MG63 (cell line): ENCODE measurements around the gene TIAM1. TPM values are rescaled to one million over a fixed set of nuclear protein-coding genes. Genes with fewer than 3 reads are reported as not detected.

ENCODE experiments used
- DNase-seq: peaks from one replicate; pipeline ENCODE4 v3.0.0-alpha.2; 2020
- H3K27me3 ChIP-seq: fragments of 250-450 bp; sonication (Bioruptor Pico); 2 replicates; pipeline ENCODE4 v1.5.1; 2020; ENCODE audit warnings: mild to moderate bottlenecking, moderate library complexity
- H3K36me3 ChIP-seq: fragments of 250-450 bp; sonication (Bioruptor Pico); 2 replicates; pipeline ENCODE4 v1.5.1; 2020; ENCODE audit warnings: mild to moderate bottlenecking, moderate library complexity
- H3K4me3 ChIP-seq: fragments of 250-450 bp; sonication (Bioruptor Pico); 2 replicates; pipeline ENCODE4 v1.5.1; 2020; ENCODE audit warnings: mild to moderate bottlenecking, moderate library complexity
- H3K9me3 ChIP-seq: fragments of 250-450 bp; sonication (Bioruptor Pico); 2 replicates; pipeline ENCODE4 v1.5.1; 2020; ENCODE audit warnings: mild to moderate bottlenecking, moderate library complexity
- total RNA-seq: library from RNA; depleted of rRNA; stranded (reverse); fragments of >200 nt; shearing (Covaris generic); gene quantifications from 2 replicates; pipeline ENCODE4 v1.2.3, GENCODE V29; 2014; ENCODE audit warnings: low replicate concordance

TIAM1 gene
- total RNA-seq, 1 experiment from 2014 or later: 2.2 TPM

GRCh38 chr21:31222142-31222541, 121.9 kb downstream of the TIAM1 start:
- H3K36me3 ChIP-seq: no peaks in the 10 kb centered on the region
- H3K4me3 ChIP-seq: no peak overlapping the region
- H3K27me3 ChIP-seq: no peaks in the 10 kb centered on the region
- no peak for DNase-seq
- H3K9me3 ChIP-seq: no peaks in the 10 kb centered on the region

- no peak for DNase-seq
- Histone ChIP-seq H3K27me3 (no peaks in the 10 kb centered on the region), H3K9me3 (no peaks in the 10 kb centered on the region), H3K4me3 (no peak overlapping the region), H3K36me3 (no peaks in the 10 kb centered on the region)
Measured at GRCh38 chr21:31221043-31221442, 123.0 kb downstream of the TIAM1 start.

- Histone ChIP-seq H3K36me3 (no peaks in the 10 kb centered on the region), H3K9me3 (no peaks in the 10 kb centered on the region), H3K4me3 (no peak overlapping the region), H3K27me3 (no peaks in the 10 kb centered on the region)
- DNase-seq: peak; percentile 28
Measured at GRCh38 chr21:31220575-31220974, 123.5 kb downstream of the TIAM1 start.

- DNase-seq: peak; percentile 93
- no peak overlapping the region for H3K4me3 ChIP-seq
- no peaks in the 10 kb centered on the region for H3K36me3 ChIP-seq
- H3K27me3 ChIP-seq: no peaks in the 10 kb centered on the region
- H3K9me3 ChIP-seq: no peaks in the 10 kb centered on the region
Measured at GRCh38 chr21:31218830-31219608, 125.0 kb downstream of the TIAM1 start.

- no peaks in the 10 kb centered on the region for H3K9me3 ChIP-seq
- no peak for DNase-seq
- H3K4me3 ChIP-seq: no peak overlapping the region
- H3K36me3 ChIP-seq: no peaks in the 10 kb centered on the region
- H3K27me3 ChIP-seq: no peaks in the 10 kb centered on the region
Measured at GRCh38 chr21:31216206-31216605, 127.9 kb downstream of the TIAM1 start.

GRCh38 chr21:31213787-31214186, 130.3 kb downstream of the TIAM1 start:
- H3K9me3 ChIP-seq: no peaks in the 10 kb centered on the region
- H3K27me3 ChIP-seq: no peaks in the 10 kb centered on the region
- no peak overlapping the region for H3K4me3 ChIP-seq
- no peak for DNase-seq
- no peaks in the 10 kb centered on the region for H3K36me3 ChIP-seq

- DNase-seq: no peak
- H3K9me3 ChIP-seq: no peaks in the 10 kb centered on the region
- H3K36me3 ChIP-seq: no peaks in the 10 kb centered on the region
- no peak overlapping the region for H3K4me3 ChIP-seq
- no peaks in the 10 kb centered on the region for H3K27me3 ChIP-seq
Measured at GRCh38 chr21:31211836-31212235, 132.2 kb downstream of the TIAM1 start.

GRCh38 chr21:31205412-31205811, 138.6 kb downstream of the TIAM1 start:
- no peaks in the 10 kb centered on the region for H3K9me3 ChIP-seq
- H3K27me3 ChIP-seq: no peaks in the 10 kb centered on the region
- H3K4me3 ChIP-seq: no peak overlapping the region
- H3K36me3 ChIP-seq: no peaks in the 10 kb centered on the region
- DNase-seq: no peak

GRCh38 chr21:31204801-31205200, 139.3 kb downstream of the TIAM1 start:
- H3K4me3 ChIP-seq: no peak overlapping the region
- H3K36me3 ChIP-seq: no peaks in the 10 kb centered on the region
- H3K9me3 ChIP-seq: no peaks in the 10 kb centered on the region
- no peak for DNase-seq
- no peaks in the 10 kb centered on the region for H3K27me3 ChIP-seq

GRCh38 chr21:31203431-31204054, 140.5 kb downstream of the TIAM1 start:
- H3K9me3 ChIP-seq: no peaks in the 10 kb centered on the region
- H3K36me3 ChIP-seq: no peaks in the 10 kb centered on the region
- no peak overlapping the region for H3K4me3 ChIP-seq
- H3K27me3 ChIP-seq: no peaks in the 10 kb centered on the region
- peak; percentile 44 for DNase-seq

GRCh38 chr21:31201548-31201947, 142.5 kb downstream of the TIAM1 start:
- Histone ChIP-seq H3K9me3 (no peaks in the 10 kb centered on the region), H3K27me3 (no peaks in the 10 kb centered on the region), H3K36me3 (no peaks in the 10 kb centered on the region), H3K4me3 (no peak overlapping the region)
- peak; percentile 74 for DNase-seq

- H3K36me3 ChIP-seq: no peaks in the 10 kb centered on the region
- H3K9me3 ChIP-seq: no peaks in the 10 kb centered on the region
- DNase-seq: no peak
- H3K27me3 ChIP-seq: no peaks in the 10 kb centered on the region
- no peak overlapping the region for H3K4me3 ChIP-seq
Measured at GRCh38 chr21:31201144-31201543, 142.9 kb downstream of the TIAM1 start.

GRCh38 chr21:31198575-31198974, 145.5 kb downstream of the TIAM1 start:
- H3K36me3 ChIP-seq: no peaks in the 10 kb centered on the region
- no peaks in the 10 kb centered on the region for H3K9me3 ChIP-seq
- no peaks in the 10 kb centered on the region for H3K27me3 ChIP-seq
- DNase-seq: no peak
- no peak overlapping the region for H3K4me3 ChIP-seq

- no peak for DNase-seq
- H3K9me3 ChIP-seq: no peaks in the 10 kb centered on the region
- no peak overlapping the region for H3K4me3 ChIP-seq
- H3K27me3 ChIP-seq: no peaks in the 10 kb centered on the region
- no peaks in the 10 kb centered on the region for H3K36me3 ChIP-seq
Measured at GRCh38 chr21:31196724-31197123, 147.3 kb downstream of the TIAM1 start.

- Histone ChIP-seq H3K9me3 (no peaks in the 10 kb centered on the region), H3K36me3 (no peaks in the 10 kb centered on the region), H3K27me3 (no peaks in the 10 kb centered on the region), H3K4me3 (no peak overlapping the region)
- no peak for DNase-seq
Measured at GRCh38 chr21:31195334-31196015, 148.6 kb downstream of the TIAM1 start.

- no peaks in the 10 kb centered on the region for H3K36me3 ChIP-seq
- no peak overlapping the region for H3K4me3 ChIP-seq
- no peaks in the 10 kb centered on the region for H3K9me3 ChIP-seq
- H3K27me3 ChIP-seq: no peaks in the 10 kb centered on the region
- no peak for DNase-seq
Measured at GRCh38 chr21:31194510-31195293, 149.4 kb downstream of the TIAM1 start.

- no peaks in the 10 kb centered on the region for H3K27me3 ChIP-seq
- no peak overlapping the region for H3K4me3 ChIP-seq
- DNase-seq: no peak
- no peaks in the 10 kb centered on the region for H3K36me3 ChIP-seq
- no peaks in the 10 kb centered on the region for H3K9me3 ChIP-seq
Measured at GRCh38 chr21:31193761-31194160, 150.3 kb downstream of the TIAM1 start.
